NCI-H1436 (cell line): ENCODE results near the gene KIF4A.
A peak's percentile ranks its signal among the peaks of the same experiment; 100 is the strongest.

ENCODE experiments used
- DNase-seq: peaks from one replicate; lab custom pipeline; 2025; lab: John Stamatoyannopoulos, UW

KIF4A gene

GRCh38 chrX:70444326-70444945 lies 154.5 kb downstream of the KIF4A start, which contains the start of gene DLG3:
TSS of gene DLG3 (plus strand) at chrX:70444835. CDS start at chrX:70445202, 367 bp downstream.
- peak; percentile 59 for DNase-seq

GRCh38 chrX:70444946-70445656 lies 155.2 kb downstream of the KIF4A start:
- no peak for DNase-seq

GRCh38 chrX:70445951-70446350 lies 156.0 kb downstream of the KIF4A start:
- DNase-seq, result no peak

DNA sequence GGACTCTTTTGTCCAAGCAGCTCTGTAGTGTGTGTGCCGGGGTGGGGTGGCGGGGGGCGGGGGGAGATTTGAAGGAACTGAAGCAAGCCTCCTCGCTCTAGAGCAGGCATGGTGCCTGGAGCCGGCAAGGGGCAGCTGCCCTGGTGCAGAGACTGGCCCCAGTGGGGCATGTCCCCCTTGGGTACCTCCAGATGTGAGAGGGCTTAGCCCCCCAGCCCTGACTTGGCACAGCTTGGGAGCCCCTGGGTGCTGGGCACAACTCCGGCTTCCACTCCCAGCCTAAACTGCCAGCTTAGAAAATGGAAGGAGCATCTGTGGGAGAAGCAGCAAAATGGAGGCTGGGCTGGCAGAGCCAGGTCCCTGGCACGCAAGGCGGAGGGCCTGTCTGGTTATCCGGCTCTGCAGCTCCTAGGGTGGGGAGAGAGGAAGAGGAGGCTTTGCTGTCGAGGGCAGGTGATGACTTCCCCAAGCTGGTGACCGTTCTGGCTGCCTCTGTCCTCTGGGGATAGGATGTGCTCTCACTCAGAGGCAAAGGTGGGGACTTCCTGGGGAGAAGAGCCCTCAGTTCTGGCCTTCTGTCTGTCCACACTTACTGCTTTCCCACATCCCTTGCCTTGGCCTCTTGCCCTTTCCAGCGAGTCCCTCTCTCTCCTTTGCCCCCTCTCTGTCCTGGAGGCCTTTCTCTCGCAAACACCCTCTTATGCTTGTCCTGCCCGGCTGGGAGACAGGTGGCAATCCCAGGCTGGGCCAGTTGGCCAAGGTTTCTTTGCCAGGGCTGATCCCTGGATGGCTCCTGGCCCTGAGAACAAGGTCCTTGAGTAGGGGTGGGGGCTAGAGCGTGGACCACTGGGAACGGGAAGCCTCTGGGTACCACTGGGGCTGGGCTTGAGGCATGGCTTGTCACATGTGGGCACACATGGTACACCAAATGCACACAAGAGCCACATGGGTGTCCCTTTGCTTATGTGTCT lies 156.8 kb downstream of the KIF4A start:
- no peak for DNase-seq

- DNase-seq, result no peak
Observed at GRCh38 chrX:70449457-70449966, 159.6 kb downstream of the KIF4A start.

GRCh38 chrX:70452143-70452733 lies 162.3 kb downstream of the KIF4A start:
- DNase-seq, result peak; percentile 74

- DNase-seq, result no peak
Observed at GRCh38 chrX:70453024-70453618, 163.2 kb downstream of the KIF4A start.

- DNase-seq, result peak; percentile 98
Observed at GRCh38 chrX:70454441-70455365, 164.8 kb downstream of the KIF4A start.

DNA sequence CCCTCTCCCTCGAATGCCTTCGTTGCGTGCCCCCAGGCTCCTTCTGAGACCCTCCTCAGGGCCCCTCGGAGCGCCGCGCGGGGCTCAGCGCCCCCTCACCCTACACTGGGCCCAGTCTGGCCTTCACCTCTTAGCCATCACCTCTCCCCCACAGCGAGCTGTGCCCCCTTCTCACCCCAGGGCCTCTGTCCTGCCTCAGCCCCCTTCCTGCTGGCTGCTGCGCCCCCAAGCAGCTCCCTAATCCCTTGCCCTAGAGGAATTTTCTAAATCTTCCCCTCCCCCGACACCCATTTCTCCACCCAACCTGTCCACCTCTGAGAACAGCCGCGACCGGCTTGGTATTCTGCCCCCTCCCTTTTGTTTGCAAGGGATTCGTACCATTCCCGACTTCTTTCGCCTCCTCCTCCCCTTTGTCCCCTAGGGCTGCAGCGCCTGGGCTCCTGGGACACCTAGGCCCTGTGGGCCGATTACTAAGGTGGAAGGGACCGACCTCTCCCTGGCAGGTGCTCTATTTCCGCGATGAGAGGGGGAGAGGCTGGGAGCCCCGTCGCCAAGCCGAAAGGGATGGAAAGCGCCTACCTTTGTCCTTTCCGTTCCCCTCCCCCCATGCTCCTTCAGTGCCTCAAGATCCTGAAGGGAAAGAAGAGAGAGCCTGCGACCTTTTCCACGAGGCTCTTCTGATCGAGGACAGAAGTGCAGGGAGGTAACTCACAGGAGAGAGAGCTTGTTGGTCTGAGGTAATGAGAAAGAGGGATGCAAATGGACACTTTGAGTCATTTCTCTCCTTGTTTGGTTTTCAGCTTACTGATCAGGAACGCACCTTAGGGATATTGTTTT lies 165.7 kb downstream of the KIF4A start:
- DNase-seq, result peak; percentile 29

- no peak for DNase-seq
Observed at GRCh38 chrX:70456256-70456655, 166.4 kb downstream of the KIF4A start.

DNA sequence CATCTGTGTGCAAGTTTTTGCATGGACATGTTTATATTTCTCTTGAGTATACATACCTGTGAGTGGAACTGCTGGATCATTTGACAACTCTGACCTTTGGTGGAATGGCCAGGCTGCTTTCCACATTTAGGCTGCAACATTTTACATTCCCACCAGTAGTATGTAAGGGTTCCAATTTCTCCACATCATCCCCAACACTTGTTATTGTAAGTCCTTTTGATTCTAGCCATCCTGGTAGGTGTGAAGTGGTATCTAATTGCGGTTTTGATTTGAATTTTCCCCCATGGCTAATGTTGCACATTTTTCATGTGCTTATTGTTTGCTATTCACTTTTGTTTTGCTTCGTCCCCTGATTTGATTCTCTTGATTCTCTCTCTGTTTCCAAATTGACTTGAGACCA lies 171.1 kb downstream of the KIF4A start:
- DNase-seq, result no peak

DNA sequence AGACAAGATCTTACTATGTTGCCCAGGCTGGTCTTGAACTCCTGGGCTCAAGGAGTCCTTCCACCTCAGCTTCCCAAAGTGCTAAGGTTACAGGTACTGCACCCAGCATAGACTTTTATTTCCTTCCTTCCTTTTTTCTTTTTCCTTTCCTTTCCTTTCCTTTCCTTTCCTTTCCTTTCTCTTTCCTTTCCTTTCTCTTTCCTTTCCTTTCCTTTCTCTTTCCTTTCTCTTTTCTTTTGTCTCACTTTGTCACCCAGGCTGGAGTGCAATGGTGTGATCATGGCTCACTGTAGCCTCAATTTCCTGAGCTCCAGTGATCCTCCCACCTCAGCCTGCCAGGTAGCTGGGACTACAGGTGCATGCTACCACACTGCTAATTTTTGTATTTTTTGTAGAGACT lies 174.1 kb downstream of the KIF4A start:
- no peak for DNase-seq

GRCh38 chrX:70466968-70467367 lies 177.1 kb downstream of the KIF4A start:
- no peak for DNase-seq

GRCh38 chrX:70468709-70469108 lies 178.8 kb downstream of the KIF4A start:
- no peak for DNase-seq
